GM18526 (cell line): Measurements from ENCODE around the gene RBM20.

ENCODE experiments used
- POLR2A ChIP-seq: IDR thresholded peaks from 3 replicates; pipeline ENCODE4 v1.6.1; 2011; ENCODE audit not compliant: insufficient read length; ENCODE audit errors: extremely low read depth

Gene RBM20

GRCh38 chr10:110733218-110733952, 89.2 kb downstream of the RBM20 start:
- TF ChIP-seq POLR2A: no peak

- TF ChIP-seq POLR2A: no peak
Observed at GRCh38 chr10:110735620-110736027, 91.5 kb downstream of the RBM20 start.

GRCh38 chr10:110737886-110738634, 93.9 kb downstream of the RBM20 start:
- TF ChIP-seq POLR2A: no peak

GRCh38 chr10:110739811-110740271, 95.7 kb downstream of the RBM20 start:
- no peak for TF ChIP-seq POLR2A

GRCh38 chr10:110742801-110743200, 98.7 kb downstream of the RBM20 start:
- TF ChIP-seq POLR2A: no peak

- TF ChIP-seq POLR2A: no peak
Observed at GRCh38 chr10:110744782-110745181, 100.6 kb downstream of the RBM20 start.

GRCh38 chr10:110746254-110746826, 102.2 kb downstream of the RBM20 start:
- TF ChIP-seq POLR2A: no peak

GRCh38 chr10:110746969-110747608, 103.0 kb downstream of the RBM20 start:
- TF ChIP-seq POLR2A: no peak

- no peak for TF ChIP-seq POLR2A
Observed at GRCh38 chr10:110747609-110748464, 103.7 kb downstream of the RBM20 start.

- no peak for TF ChIP-seq POLR2A
Observed at GRCh38 chr10:110748970-110749369, 104.8 kb downstream of the RBM20 start.

- TF ChIP-seq POLR2A: no peak
Observed at GRCh38 chr10:110750931-110751330, 106.8 kb downstream of the RBM20 start.

- TF ChIP-seq POLR2A: no peak
Observed at GRCh38 chr10:110751850-110752249, 107.7 kb downstream of the RBM20 start.

- no peak for TF ChIP-seq POLR2A
Observed at GRCh38 chr10:110753462-110753861, 109.3 kb downstream of the RBM20 start.

- TF ChIP-seq POLR2A: no peak
Observed at GRCh38 chr10:110754375-110755105, 110.4 kb downstream of the RBM20 start.
